ENCODE data around the gene HTR3B. TPM values are rescaled to one million over a fixed set of nuclear protein-coding genes. Genes with fewer than 3 reads are reported as not detected.

The HTR3B gene
- total RNA-seq, 1 experiment from 2014 or later: not detected

DNA sequence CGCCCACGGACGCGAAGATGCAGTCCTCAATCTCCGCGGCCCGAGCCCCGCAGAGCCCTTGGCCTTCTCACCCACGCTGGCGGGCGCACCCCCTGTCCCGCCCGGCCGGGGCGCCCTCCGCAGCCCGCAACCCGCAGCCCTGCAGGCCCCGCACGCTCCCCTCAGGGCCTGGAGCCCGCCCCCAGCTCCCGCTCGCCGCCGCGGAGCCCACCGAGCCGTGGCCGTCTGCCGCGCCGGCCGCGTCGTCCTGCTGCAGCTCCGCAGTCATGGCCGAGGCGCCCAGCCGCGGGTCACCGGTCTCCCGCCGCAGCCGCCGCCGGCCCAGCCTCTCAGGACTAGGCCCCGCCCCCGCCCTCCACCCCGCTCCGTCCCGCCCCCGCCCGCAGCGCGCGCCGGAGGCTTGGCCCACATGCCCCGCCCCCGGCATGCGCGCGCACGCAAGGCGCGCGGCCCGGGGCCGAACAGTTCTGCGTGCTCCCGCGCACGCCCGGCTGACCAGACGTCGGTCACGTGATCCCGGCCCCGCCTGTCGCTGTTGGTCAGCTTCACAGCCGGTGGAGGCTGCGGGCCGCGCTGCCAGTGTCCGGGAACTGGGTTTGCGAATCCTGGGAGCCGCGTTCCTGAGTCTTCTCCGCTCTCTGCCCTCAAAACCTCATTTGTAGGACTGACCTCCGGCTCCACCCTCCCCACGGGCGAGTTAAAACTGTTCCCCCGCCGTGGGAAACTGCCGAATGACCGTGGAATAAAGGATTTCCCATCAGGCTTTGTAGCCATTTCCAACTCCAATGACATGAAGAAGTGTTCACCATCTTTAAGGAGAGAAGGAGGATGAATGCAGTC, 29.1 kb upstream of the HTR3B start, which contains the start of gene USP28:
USP28 (minus strand) TSS at position 339 of the 840 bp plus-strand sequence; CDS start at position 268, 71 bp downstream.
- Histone ChIP-seq H3K27ac (ENCODE audit: insufficient read length, low read depth, low read length) (peak within 1 kb of the TSS; percentile 37), H3K79me1 (ENCODE audit: insufficient read depth, low read depth, low read length, poor library complexity, severe bottlenecking) (peaks cover 3% of the 10 kb centered on the region), H2BK15ac (ENCODE audit: low read depth, low read length) (no peak within 1 kb of the TSS), H2BK120ac (ENCODE audit: low read depth, low read length, poor library complexity, severe bottlenecking) (peak within 1 kb of the TSS; percentile 75), H3K18ac (ENCODE audit: insufficient read length, low read depth, low read length) (peak within 1 kb of the TSS; percentile 96), H3T11ph (ENCODE audit: low read length) (no peak within 1 kb of the TSS), H4K5ac (ENCODE audit: insufficient read length, low read depth, low read length) (no peak within 1 kb of the TSS), H2AK5ac (ENCODE audit: insufficient read length, low read length) (no peak within 1 kb of the TSS), H4K20me1 (ENCODE audit: control insufficient read depth, insufficient read depth, insufficient read length) (no peaks in the 10 kb centered on the region), H3K27me3 (ENCODE audit: insufficient read depth, low read length) (no peaks in the 10 kb centered on the region), H2AFZ (ENCODE audit: low read length) (peak within 1 kb of the TSS; percentile 75), H3K79me2 (ENCODE audit: insufficient read depth, low read length) (peaks cover 35% of the 10 kb centered on the region), H2BK5ac (ENCODE audit: insufficient read length, low read length) (peak within 1 kb of the TSS; percentile 31), H3K9me3 (ENCODE audit: control insufficient read depth, low read depth, low read length) (no peaks in the 10 kb centered on the region), H4K8ac (replicated peaks; ENCODE audit: insufficient read length, low read depth, low read length) (no peak within 1 kb of the TSS), H4K91ac (ENCODE audit: insufficient read length, low read depth, low read length) (no peak within 1 kb of the TSS), H3K56ac (ENCODE audit: insufficient read length, low read depth, low read length) (no peak within 1 kb of the TSS), H3K23ac (ENCODE audit: insufficient read length, low read depth, low read length) (no peak within 1 kb of the TSS), H2BK20ac (ENCODE audit: low read depth, low read length, poor library complexity, severe bottlenecking) (no peak within 1 kb of the TSS), H3K9ac (ENCODE audit: extremely low read depth, insufficient read length, low read length) (peak within 1 kb of the TSS; percentile 87), H3K4me1 (ENCODE audit: insufficient read depth, low read length) (peaks cover 6% of the 10 kb centered on the region), H3K4me2 (ENCODE audit: insufficient read depth, insufficient read length, low read length) (peak within 1 kb of the TSS; percentile 98), H2BK12ac (ENCODE audit: insufficient read length, low read depth, low read length) (no peak within 1 kb of the TSS), H3K4ac (ENCODE audit: low read depth, low read length) (no peak within 1 kb of the TSS), H3K23me2 (ENCODE audit: insufficient read length, low read depth, low read length, poor library complexity, severe bottlenecking) (peaks cover 10% of the 10 kb centered on the region), H3K14ac (ENCODE audit: insufficient read depth, low read length) (peak within 1 kb of the TSS; percentile 61; the same call in 1 of the 2 replicates)
- no CpG with 5 or more reads among the region's 95 CpGs for WGBS (ENCODE audit: extremely low coverage, insufficient read length, low lambda C conversion rate)
- TF ChIP-seq, protein P1, sequence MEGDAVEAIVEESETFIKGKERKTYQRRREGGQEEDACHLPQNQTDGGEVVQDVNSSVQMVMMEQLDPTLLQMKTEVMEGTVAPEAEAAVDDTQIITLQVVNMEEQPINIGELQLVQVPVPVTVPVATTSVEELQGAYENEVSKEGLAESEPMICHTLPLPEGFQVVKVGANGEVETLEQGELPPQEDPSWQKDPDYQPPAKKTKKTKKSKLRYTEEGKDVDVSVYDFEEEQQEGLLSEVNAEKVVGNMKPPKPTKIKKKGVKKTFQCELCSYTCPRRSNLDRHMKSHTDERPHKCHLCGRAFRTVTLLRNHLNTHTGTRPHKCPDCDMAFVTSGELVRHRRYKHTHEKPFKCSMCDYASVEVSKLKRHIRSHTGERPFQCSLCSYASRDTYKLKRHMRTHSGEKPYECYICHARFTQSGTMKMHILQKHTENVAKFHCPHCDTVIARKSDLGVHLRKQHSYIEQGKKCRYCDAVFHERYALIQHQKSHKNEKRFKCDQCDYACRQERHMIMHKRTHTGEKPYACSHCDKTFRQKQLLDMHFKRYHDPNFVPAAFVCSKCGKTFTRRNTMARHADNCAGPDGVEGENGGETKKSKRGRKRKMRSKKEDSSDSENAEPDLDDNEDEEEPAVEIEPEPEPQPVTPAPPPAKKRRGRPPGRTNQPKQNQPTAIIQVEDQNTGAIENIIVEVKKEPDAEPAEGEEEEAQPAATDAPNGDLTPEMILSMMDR (conservative IDR thresholded peaks at IDR 0.05): no peak
- H3K4me1 Mint-ChIP-seq: peaks cover 48 to 52% of the 10 kb centered on the region in 2 experiments
- peak within 1 kb of the TSS; percentile 97 to 100 (median 99) for H3K27ac Mint-ChIP-seq
- peaks cover 6 to 10% of the 10 kb centered on the region in 2 experiments; a peak in 1 of 5 replicates for H3K9me3 Mint-ChIP-seq
- H3K36me3 Mint-ChIP-seq (ENCODE audit: insufficient read depth in 1 of 3, low read depth in 3 of 3): peaks cover 16 to 38% (median 25%) of the 10 kb centered on the region in 3 experiments
- peak within 1 kb of the TSS; percentile 86 to 90 for H3K4me3 Mint-ChIP-seq
- peak; percentile 97 for DNase-seq
- H3K27me3 Mint-ChIP-seq (ENCODE audit: low read depth): no peaks in the 10 kb centered on the region
